Neuronal stem cell (in vitro differentiated cells): ENCODE data around the gene TPO.
"Not testable (repeated sequence)": the region's sequence is repeated elsewhere in the genome, so short reads cannot be mapped to it uniquely, and the experiment has no call there.

ENCODE experiments used
- DNase-seq: peaks from one replicate; pipeline ENCODE4 v3.0.0-alpha.2; 2013; ENCODE audit warnings: low spot score
- H2AFZ ChIP-seq: one replicate; pipeline ENCODE4 v1.6.1; 2013; ENCODE audit warnings: mild to moderate bottlenecking, low read length, inconsistent platforms
- H2AK5ac ChIP-seq: 2 replicates; pipeline ENCODE4 v1.6.1; 2013; ENCODE audit warnings: low read depth, mild to moderate bottlenecking, inconsistent platforms, low read length, moderate library complexity, mixed read lengths
- H2BK120ac ChIP-seq: 2 replicates; pipeline ENCODE4 v1.6.1; 2013; ENCODE audit warnings: low read depth, mild to moderate bottlenecking, inconsistent platforms, low read length, moderate library complexity, mixed read lengths
- H2BK12ac ChIP-seq: one replicate; pipeline ENCODE4 v1.6.1; 2013; ENCODE audit warnings: low read length, inconsistent platforms
- H2BK15ac ChIP-seq: 2 replicates; pipeline ENCODE4 v1.6.1; 2013; ENCODE audit warnings: mild to moderate bottlenecking, low read length, inconsistent platforms, mixed read lengths
- H2BK5ac ChIP-seq: one replicate; pipeline ENCODE4 v1.6.1; 2013; ENCODE audit warnings: inconsistent platforms, mild to moderate bottlenecking, low read length, moderate library complexity
- H3K14ac ChIP-seq: one replicate; pipeline ENCODE4 v1.6.1; 2013; ENCODE audit warnings: low read length, inconsistent platforms
- H3K18ac ChIP-seq: 2 replicates; pipeline ENCODE4 v1.6.1; 2013; ENCODE audit warnings: low read length, inconsistent platforms
- H3K23ac ChIP-seq: 2 replicates; pipeline ENCODE4 v1.6.1; 2013; ENCODE audit warnings: low read depth, mild to moderate bottlenecking, mixed read lengths, low read length, inconsistent platforms; ENCODE audit not compliant: poor library complexity
- H3K27ac ChIP-seq: replicated peaks from 3 replicates; pipeline ENCODE4 v1.5.1; 2013; ENCODE audit warnings: low read length, inconsistent platforms
- H3K27me3 ChIP-seq, 3 experiments: 2 replicates each; pipeline ENCODE4 v1.6.1; 2013; ENCODE audit warnings: low read length in 3 of 3, mild to moderate bottlenecking in 2 of 3, inconsistent platforms in 1 of 3, low read depth in 1 of 3, mixed read lengths in 1 of 3, moderate library complexity in 1 of 3; ENCODE audit not compliant: control insufficient read depth in 3 of 3, insufficient read depth in 3 of 3
- H3K36me3 ChIP-seq, 2 donors: replicated peaks in 1 of 2; 2 replicates each; pipeline ENCODE4 v1.6.1; 2013; ENCODE audit warnings: low read length in 2 of 2; ENCODE audit not compliant: control insufficient read depth in 2 of 2, insufficient read depth in 2 of 2
- H3K4ac ChIP-seq: 2 replicates; pipeline ENCODE4 v1.6.1; 2013; ENCODE audit warnings: inconsistent platforms, mild to moderate bottlenecking, low read length, moderate library complexity
- H3K4me1 ChIP-seq, 2 donors: 1 replicate in 1 of 2; 2 replicates in 1 of 2; pipeline ENCODE4 v1.6.1; 2013; ENCODE audit warnings: low read length in 2 of 2, low read depth in 1 of 2; ENCODE audit not compliant: control insufficient read depth in 2 of 2, insufficient read depth in 1 of 2
- H3K4me2 ChIP-seq: one replicate; pipeline ENCODE4 v1.6.1; 2013; ENCODE audit warnings: mild to moderate bottlenecking, low read length, inconsistent platforms; ENCODE audit not compliant: insufficient read depth, poor library complexity, severe bottlenecking
- H3K4me3 ChIP-seq, 2 donors: 2 replicates each; pipeline ENCODE4 v1.5.1; 2013; ENCODE audit warnings: low read length in 2 of 2, mild to moderate bottlenecking in 2 of 2, inconsistent platforms in 1 of 2, moderate library complexity in 1 of 2
- H3K79me1 ChIP-seq: one replicate; pipeline ENCODE4 v1.6.1; 2013; ENCODE audit warnings: low read depth, mild to moderate bottlenecking, inconsistent platforms, low read length, moderate library complexity
- H3K9ac ChIP-seq: one replicate; pipeline ENCODE4 v1.6.1; 2013; ENCODE audit warnings: mild to moderate bottlenecking, low read depth, low read length, inconsistent platforms; ENCODE audit not compliant: poor library complexity
- H3K9me3 ChIP-seq, 2 donors: replicated peaks in 1 of 2; 2 replicates each; pipeline versions ENCODE3 to v1.6.1; 2013; ENCODE audit warnings: low read length in 2 of 2, mild to moderate bottlenecking in 2 of 2, inconsistent platforms in 1 of 2, low read depth in 1 of 2, mixed read lengths in 1 of 2, moderate library complexity in 1 of 2; ENCODE audit not compliant: control insufficient read depth in 2 of 2, insufficient read depth in 1 of 2
- H4K8ac ChIP-seq: one replicate; pipeline ENCODE4 v1.6.1; 2013; ENCODE audit warnings: low read depth, mild to moderate bottlenecking, inconsistent platforms, low read length, moderate library complexity
- H4K91ac ChIP-seq: one replicate; pipeline ENCODE4 v1.6.1; 2013; ENCODE audit warnings: low read length, low read depth, mild to moderate bottlenecking, inconsistent platforms; ENCODE audit not compliant: poor library complexity
- WGBS, 2 donors: extraction: QIAGEN DNeasy Blood & Tissue Kit; methylation state at CpG; one replicate each; pipeline ENCODE4 v1.1.7; 2013; ENCODE audit warnings: missing lambda C conversion rate in 2 of 2, mixed read lengths in 1 of 2; ENCODE audit not compliant: insufficient read length in 2 of 2, insufficient replicate concordance in 1 of 2; ENCODE audit errors: extremely low coverage in 2 of 2; 5-methylcytosine and 5-hydroxymethylcytosine counted together

TPO gene

DNA sequence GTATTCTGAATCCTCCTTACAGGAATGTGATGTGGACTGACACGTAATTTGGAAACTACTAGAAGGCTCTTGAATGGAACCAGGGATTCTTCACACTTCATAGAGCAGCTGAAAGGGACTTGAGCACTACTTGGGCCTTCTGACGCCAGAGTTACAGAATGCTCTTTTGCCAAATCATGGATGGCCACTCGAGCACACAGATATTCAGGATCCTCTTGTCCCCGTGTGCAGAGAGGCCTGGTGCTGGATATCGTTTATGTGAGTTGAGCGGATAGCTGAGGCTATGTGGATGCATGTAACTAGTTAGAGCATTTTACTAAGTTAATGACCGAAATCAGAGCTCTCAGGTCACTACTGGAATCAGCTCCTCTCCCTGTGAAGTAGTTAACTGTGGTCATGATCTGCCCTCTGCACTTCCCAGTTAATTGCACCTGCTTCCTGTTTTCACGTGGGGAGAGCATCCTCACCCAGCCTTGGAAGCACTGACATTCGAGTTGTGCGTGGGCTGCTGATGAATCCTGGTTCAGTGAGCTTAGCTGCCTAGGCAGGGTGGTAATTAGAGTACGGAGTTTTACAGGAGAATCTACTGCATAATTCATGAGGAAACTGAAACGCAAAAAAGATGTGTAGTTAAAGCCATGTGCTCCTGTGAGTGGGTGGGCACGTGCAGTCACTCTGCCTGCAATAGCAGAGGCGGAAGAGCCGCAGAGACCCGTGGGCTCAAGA lies 5.2 kb upstream of the TPO start:
- H3K4me2 ChIP-seq = no peak overlapping the region
- no peak overlapping the region for H4K91ac ChIP-seq
- no peak overlapping the region for H3K9ac ChIP-seq
- H3K23ac ChIP-seq = no peak overlapping the region
- no peak overlapping the region for H2BK12ac ChIP-seq
- H2AFZ ChIP-seq = no peak overlapping the region
- no peaks in the 10 kb centered on the region for H3K27me3 ChIP-seq
- H3K9me3 ChIP-seq = no peaks in the 10 kb centered on the region
- H4K8ac ChIP-seq = no peak overlapping the region
- no peak overlapping the region for H2BK5ac ChIP-seq
- peak overlapping the region; percentile 40 for H3K18ac ChIP-seq
- no peaks in the 10 kb centered on the region for H3K79me1 ChIP-seq
- H2BK120ac ChIP-seq = no peak overlapping the region
- H3K14ac ChIP-seq = no peak overlapping the region
- no peak overlapping the region for H2BK15ac ChIP-seq
- no peak overlapping the region for H2AK5ac ChIP-seq
- no peak for DNase-seq
- no peaks in the 10 kb centered on the region for H3K4me1 ChIP-seq
- H3K4ac ChIP-seq = no peak overlapping the region
- no peak overlapping the region for H3K4me3 ChIP-seq
- H3K36me3 ChIP-seq = no peaks in the 10 kb centered on the region
- no CpG with 5 or more reads among the region's 16 CpGs for WGBS, 2 donors
- no peak overlapping the region for H3K27ac ChIP-seq

DNA sequence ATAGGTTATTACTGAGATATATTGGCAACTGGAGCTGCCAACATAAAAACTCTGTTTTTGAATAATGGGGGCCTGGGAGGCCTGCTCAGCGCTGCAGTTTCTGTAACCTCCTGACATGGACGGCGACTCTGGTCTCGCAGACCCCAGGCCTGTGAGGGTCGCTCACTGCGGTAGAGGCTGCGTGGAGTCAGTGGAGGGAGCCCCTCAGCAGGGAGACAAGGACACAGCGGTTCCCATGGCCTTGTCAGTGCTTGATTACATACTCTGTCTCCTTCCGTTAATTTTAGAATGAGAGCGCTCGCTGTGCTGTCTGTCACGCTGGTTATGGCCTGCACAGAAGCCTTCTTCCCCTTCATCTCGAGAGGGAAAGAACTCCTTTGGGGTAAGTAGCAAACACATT lies 858 bp downstream of the TPO start:
- Histone ChIP-seq H4K8ac (no peak overlapping the region), H3K18ac (peak overlapping the region; percentile 29), H3K4me1 (peaks cover 0 to under 1% of the 10 kb centered on the region in 2 donors), H4K91ac (no peak overlapping the region), H2BK15ac (peak overlapping the region; percentile 30), H2BK120ac (no peak overlapping the region), H2AFZ (peak overlapping the region; percentile 18), H2BK5ac (no peak overlapping the region), H3K23ac (no peak overlapping the region), H3K4me2 (no peak overlapping the region), H2AK5ac (no peak overlapping the region), H3K27ac (no peak overlapping the region), H3K14ac (no peak overlapping the region), H2BK12ac (no peak overlapping the region), H3K27me3 (no peaks in the 10 kb centered on the region), H3K9me3 (no peaks in the 10 kb centered on the region), H3K36me3 (no peaks in the 10 kb centered on the region), H3K9ac (no peak overlapping the region), H3K79me1 (no peaks in the 10 kb centered on the region), H3K4me3 (no peak overlapping the region), H3K4ac (no peak overlapping the region)
- DNase-seq = no peak
- no CpG with 5 or more reads among the region's 13 CpGs for WGBS, 2 donors

DNA sequence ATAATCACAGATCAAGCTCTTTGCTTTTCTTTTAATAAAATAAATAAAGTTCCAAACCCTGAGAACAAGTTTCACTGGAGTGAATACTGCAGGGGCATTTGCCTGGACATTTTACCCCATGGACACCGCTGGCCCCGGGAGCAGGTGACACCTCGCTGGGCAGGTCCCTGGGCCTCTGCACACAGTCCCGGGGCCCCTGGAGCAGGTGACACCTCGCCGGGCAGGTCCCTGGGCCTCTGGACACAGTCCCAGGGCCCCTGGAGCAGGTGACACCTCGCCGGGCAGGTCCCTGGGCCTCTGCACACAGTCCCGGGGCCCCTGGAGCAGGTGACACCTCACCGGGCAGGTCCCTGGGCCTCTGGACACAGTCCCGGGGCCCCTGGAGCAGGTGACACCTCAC lies 1.6 kb downstream of the TPO start:
- H3K23ac ChIP-seq, H3K4me3 ChIP-seq, H3K79me1 ChIP-seq, H3K9ac ChIP-seq, H3K27ac ChIP-seq, H3K4ac ChIP-seq, H3K4me2 ChIP-seq, H3K27me3 ChIP-seq, H2AFZ ChIP-seq, H2AK5ac ChIP-seq, DNase-seq, H2BK15ac ChIP-seq, H3K9me3 ChIP-seq, H3K36me3 ChIP-seq, H4K91ac ChIP-seq, H2BK120ac ChIP-seq, H3K18ac ChIP-seq, H2BK12ac ChIP-seq, H2BK5ac ChIP-seq, H3K4me1 ChIP-seq, H4K8ac ChIP-seq, H3K14ac ChIP-seq: not testable (repeated sequence)
- WGBS, 2 donors = no CpG with 5 or more reads among the region's 11 CpGs

DNA sequence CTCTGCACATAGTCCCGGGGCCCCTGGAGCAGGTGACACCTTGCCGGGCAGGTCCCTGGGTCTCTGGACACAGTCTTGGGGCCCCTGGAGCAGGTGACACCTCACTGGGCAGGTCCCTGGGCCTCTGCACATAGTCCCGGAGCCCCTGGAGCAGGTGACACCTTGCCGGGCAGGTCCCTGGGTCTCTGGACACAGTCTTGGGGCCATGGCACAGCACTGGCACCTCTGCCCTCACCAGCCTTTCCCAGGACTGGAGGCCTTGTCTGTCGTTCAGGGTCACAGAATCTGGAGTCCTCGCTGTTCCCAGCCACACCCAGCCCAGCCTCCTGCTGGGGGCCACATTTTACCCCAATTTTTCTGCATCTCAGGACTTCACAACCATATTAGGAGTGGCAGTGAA lies 2.2 kb downstream of the TPO start:
- H3K27ac ChIP-seq = no peak overlapping the region
- H3K4me2 ChIP-seq = no peak overlapping the region
- H4K8ac ChIP-seq = no peak overlapping the region
- no peaks in the 10 kb centered on the region for H3K27me3 ChIP-seq
- H2BK120ac ChIP-seq = no peak overlapping the region
- peaks cover 0 to 2% of the 10 kb centered on the region in 2 donors for H3K4me1 ChIP-seq
- no peak overlapping the region for H2AFZ ChIP-seq
- H3K18ac ChIP-seq = no peak overlapping the region
- no peak overlapping the region for H3K14ac ChIP-seq
- no peak overlapping the region for H2BK15ac ChIP-seq
- no peaks in the 10 kb centered on the region for H3K9me3 ChIP-seq
- H3K4me3 ChIP-seq = no peak overlapping the region
- no peak overlapping the region for H3K4ac ChIP-seq
- H2AK5ac ChIP-seq = no peak overlapping the region
- H4K91ac ChIP-seq = no peak overlapping the region
- DNase-seq = no peak
- no peak overlapping the region for H2BK12ac ChIP-seq
- H2BK5ac ChIP-seq = no peak overlapping the region
- H3K79me1 ChIP-seq = no peaks in the 10 kb centered on the region
- WGBS, 2 donors = no CpG with 5 or more reads among the region's 6 CpGs
- no peak overlapping the region for H3K23ac ChIP-seq
- no peak overlapping the region for H3K9ac ChIP-seq
- H3K36me3 ChIP-seq = no peaks in the 10 kb centered on the region
